CD4-positive, alpha-beta T cell (primary cell): Measurements from ENCODE around the gene UIMC1. TPM values are rescaled to one million over a fixed set of nuclear protein-coding genes. Genes with fewer than 3 reads are reported as not detected.

Experiments
- ATAC-seq: fragments of 200-7000 bp; cut with Tn5 transposase; one replicate; pipeline ENCODE4 v1.10.0; 2022; ENCODE audit warnings: mild to moderate bottlenecking; ENCODE audit not compliant: poor library complexity
- CTCF ChIA-PET: fragments of 350-600 bp; sonication (Branson Sonifier 250); formaldehyde crosslinking; loops from one replicate; lab custom pipeline; 2021; ENCODE audit warnings: antibody characterized with exemption, inconsistent platforms; lab: Charles Lee
- POLR2A ChIA-PET: fragments of 350-600 bp; sonication (Branson Sonifier 250); formaldehyde crosslinking; loops from one replicate; lab custom pipeline; 2021; ENCODE audit warnings: antibody characterized with exemption, inconsistent platforms; lab: Charles Lee
- DNase-seq, 14 experiments: peaks; one replicate each; pipeline ENCODE4 v3.0.0-alpha.2; 2013 to 2020; ENCODE audit warnings: mixed read lengths in 2 of 14
- H3K27ac ChIP-seq, 2 donors: one replicate each; pipeline versions ENCODE4 v1.5.1 to v1.7.0; 2013; ENCODE audit warnings: low read length in 2 of 2, low read depth in 1 of 2, mild to moderate bottlenecking in 1 of 2
- H3K27me3 ChIP-seq, 2 experiments: 1 replicate in 1 of 2; 2 replicates in 1 of 2; pipeline versions ENCODE4 v1.6.1 to v1.7.0; 2013; ENCODE audit warnings: low read length in 2 of 2, control low read depth in 1 of 2, mild to moderate bottlenecking in 1 of 2, moderate library complexity in 1 of 2; ENCODE audit not compliant: insufficient read depth in 2 of 2, control insufficient read depth in 1 of 2
- H3K36me3 ChIP-seq: one replicate; pipeline ENCODE4 v1.6.1; 2013; ENCODE audit warnings: low read length, control low read depth; ENCODE audit not compliant: insufficient read depth
- H3K4me1 ChIP-seq: one replicate; pipeline ENCODE4 v1.6.1; 2013; ENCODE audit warnings: low read length, control low read depth; ENCODE audit not compliant: insufficient read depth
- H3K4me3 ChIP-seq: one replicate; pipeline ENCODE4 v1.5.1; 2013; ENCODE audit warnings: mild to moderate bottlenecking, low read length, moderate library complexity
- H3K9me3 ChIP-seq, 2 experiments: 1 replicate in 1 of 2; 2 replicates in 1 of 2; pipeline versions ENCODE4 v1.6.1 to v1.7.0; 2013; ENCODE audit warnings: low read length in 2 of 2, mild to moderate bottlenecking in 2 of 2, control low read depth in 1 of 2, moderate library complexity in 1 of 2; ENCODE audit not compliant: control insufficient read depth in 1 of 2, insufficient read depth in 1 of 2
- H3K27ac Mint-ChIP-seq: one replicate; pipeline ENCODE4 v1.8.0; 2020; ENCODE audit warnings: mixed read lengths
- H3K27me3 Mint-ChIP-seq: one replicate; pipeline ENCODE4 v1.8.0; 2021; ENCODE audit warnings: mixed read lengths
- H3K36me3 Mint-ChIP-seq: one replicate; pipeline ENCODE4 v1.8.0; 2021; ENCODE audit warnings: low read depth, mixed read lengths
- H3K4me1 Mint-ChIP-seq: one replicate; pipeline ENCODE4 v1.8.0; 2021; ENCODE audit warnings: low read depth, mixed read lengths
- H3K4me3 Mint-ChIP-seq: one replicate; pipeline ENCODE4 v1.8.0; 2020; ENCODE audit warnings: mild to moderate bottlenecking, mixed read lengths
- H3K9me3 Mint-ChIP-seq: one replicate; pipeline ENCODE4 v1.8.0; 2020; ENCODE audit warnings: mixed read lengths
- intact Hi-C, 2 experiments: fragments of 100-400 bp; cut with DNase I in 1 of 2; cut with micrococcal nuclease in 1 of 2; formaldehyde crosslinking; loops; one replicate each; pipeline versions ENCODE4 v1.15.1 to v1.9.0; 2023 to 2025; cut with DNase I, micrococcal nuclease
- total RNA-seq, 174 experiments: library from RNA in 2 of 174; stranded (reverse) in 2 of 174; gene quantifications; one replicate each; pipeline ENCODE4 v1.2.3 and lab custom pipeline; 2021 to 2026
- TF ChIP-seq, protein P1 (sequence below): fragments of 200-600 bp; IDR thresholded peaks from one replicate; pipeline ENCODE4 v1.8.0; 2022; ENCODE audit warnings: antibody characterized with exemption, mild to moderate bottlenecking

Gene UIMC1
- total RNA-seq, 2 experiments from 2014 or later: 42.3 to 50.8 TPM

DNA sequence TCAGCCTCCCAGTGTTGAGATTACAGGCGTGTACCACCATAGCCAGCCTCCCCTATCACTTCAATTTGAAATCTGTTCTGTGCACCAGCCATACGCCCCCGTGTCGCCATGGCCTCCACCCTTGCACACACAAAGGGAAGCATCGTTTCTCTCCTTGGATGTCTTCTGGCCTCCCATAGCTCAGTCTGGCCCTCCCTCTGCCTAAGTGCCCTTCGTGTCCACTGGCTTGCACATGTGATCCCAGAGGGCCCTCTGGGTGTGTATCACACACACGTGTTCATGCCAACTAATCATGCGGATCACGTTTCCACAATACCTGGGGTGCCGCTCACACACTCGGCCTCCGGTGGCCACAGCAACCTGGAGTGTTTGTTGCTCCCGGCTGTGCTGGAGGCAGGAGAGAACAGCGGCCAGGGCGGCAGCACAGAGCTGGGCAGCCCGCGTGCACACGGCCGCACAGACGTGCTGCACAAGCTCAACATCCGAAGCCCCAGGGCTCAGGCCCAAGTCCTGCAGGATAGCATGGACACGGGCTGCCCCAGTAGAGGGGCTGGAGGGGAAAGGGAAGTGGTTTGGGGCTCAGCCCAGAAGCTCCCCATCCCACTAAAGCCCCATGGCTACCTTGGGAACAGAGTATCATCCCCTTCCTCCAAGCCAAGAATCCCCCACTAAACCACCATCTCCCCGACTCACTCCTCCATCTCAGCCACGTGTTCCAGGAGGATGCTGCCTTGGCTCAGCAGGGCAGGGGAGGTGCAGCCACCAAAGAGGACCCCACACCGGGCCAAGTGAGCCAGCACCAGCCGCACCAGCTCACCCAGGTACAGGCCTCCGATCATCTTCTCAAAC, 118.3 kb downstream of the UIMC1 start:
- Mint-ChIP-seq H3K9me3 (no peaks in the 10 kb centered on the region), H3K27ac (no peak overlapping the region), H3K36me3 (no peaks in the 10 kb centered on the region), H3K27me3 (no peaks in the 10 kb centered on the region), H3K4me3 (no peak overlapping the region), H3K4me1 (no peaks in the 10 kb centered on the region)
- no peak overlapping the region for H3K27ac ChIP-seq
- DNase-seq (no peak), ATAC-seq (no peak)
- POLR2A ChIA-PET: no interaction called here
- intact Hi-C loops: no loop called here
- no peaks in the 10 kb centered on the region for H3K36me3 ChIP-seq
- H3K9me3 ChIP-seq: peaks cover 0 to 5% of the 10 kb centered on the region in 2 experiments
- H3K4me1 ChIP-seq: peaks cover 4% of the 10 kb centered on the region
- CTCF ChIA-PET: no interaction called here
- H3K27me3 ChIP-seq: no peaks in the 10 kb centered on the region
- TF ChIP-seq, protein P1, sequence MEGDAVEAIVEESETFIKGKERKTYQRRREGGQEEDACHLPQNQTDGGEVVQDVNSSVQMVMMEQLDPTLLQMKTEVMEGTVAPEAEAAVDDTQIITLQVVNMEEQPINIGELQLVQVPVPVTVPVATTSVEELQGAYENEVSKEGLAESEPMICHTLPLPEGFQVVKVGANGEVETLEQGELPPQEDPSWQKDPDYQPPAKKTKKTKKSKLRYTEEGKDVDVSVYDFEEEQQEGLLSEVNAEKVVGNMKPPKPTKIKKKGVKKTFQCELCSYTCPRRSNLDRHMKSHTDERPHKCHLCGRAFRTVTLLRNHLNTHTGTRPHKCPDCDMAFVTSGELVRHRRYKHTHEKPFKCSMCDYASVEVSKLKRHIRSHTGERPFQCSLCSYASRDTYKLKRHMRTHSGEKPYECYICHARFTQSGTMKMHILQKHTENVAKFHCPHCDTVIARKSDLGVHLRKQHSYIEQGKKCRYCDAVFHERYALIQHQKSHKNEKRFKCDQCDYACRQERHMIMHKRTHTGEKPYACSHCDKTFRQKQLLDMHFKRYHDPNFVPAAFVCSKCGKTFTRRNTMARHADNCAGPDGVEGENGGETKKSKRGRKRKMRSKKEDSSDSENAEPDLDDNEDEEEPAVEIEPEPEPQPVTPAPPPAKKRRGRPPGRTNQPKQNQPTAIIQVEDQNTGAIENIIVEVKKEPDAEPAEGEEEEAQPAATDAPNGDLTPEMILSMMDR: no peak
- H3K4me3 ChIP-seq: no peak overlapping the region

DNA sequence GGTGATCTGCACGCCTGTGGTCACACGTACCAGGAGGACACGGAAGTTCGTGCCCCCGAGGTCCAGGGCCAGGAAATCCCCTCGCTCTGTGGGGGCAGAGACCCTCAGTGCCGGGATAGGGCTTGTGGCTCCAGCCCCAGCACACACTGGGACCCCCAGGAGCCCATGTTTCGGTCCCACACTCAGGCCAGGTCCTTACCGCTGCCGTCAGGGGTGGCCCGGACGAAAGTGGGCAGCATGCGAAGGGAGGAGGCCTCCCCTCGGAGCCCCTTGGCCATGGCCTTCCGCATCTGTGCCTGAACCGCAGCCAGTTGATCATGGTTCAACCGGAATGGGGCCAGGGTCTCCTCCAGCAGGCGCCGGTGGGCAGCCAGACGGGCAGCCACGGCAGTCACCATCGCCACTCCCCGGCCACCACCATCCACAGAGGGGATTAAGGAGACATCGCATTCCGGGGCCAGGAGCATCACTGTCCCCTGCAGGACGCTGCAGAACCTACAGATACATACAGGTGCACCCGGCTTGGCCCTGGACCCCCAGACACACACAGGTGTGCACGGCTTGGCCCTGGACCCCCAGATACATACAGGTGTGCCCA, 119.2 kb downstream of the UIMC1 start:
- intact Hi-C loops: no loop called here
- ATAC-seq: no peak
- H3K36me3 ChIP-seq: no peaks in the 10 kb centered on the region
- no peak overlapping the region for H3K4me3 ChIP-seq
- H3K9me3 ChIP-seq: peaks cover 0 to 5% of the 10 kb centered on the region in 2 experiments
- H3K4me3 Mint-ChIP-seq: no peak overlapping the region
- CTCF ChIA-PET: no interaction called here
- no peaks in the 10 kb centered on the region for H3K9me3 Mint-ChIP-seq
- H3K27ac Mint-ChIP-seq: no peak overlapping the region
- H3K36me3 Mint-ChIP-seq: no peaks in the 10 kb centered on the region
- H3K4me1 Mint-ChIP-seq: no peaks in the 10 kb centered on the region
- no peak overlapping the region for H3K27ac ChIP-seq
- POLR2A ChIA-PET: no interaction called here
- H3K4me1 ChIP-seq: peaks cover 4% of the 10 kb centered on the region
- no peaks in the 10 kb centered on the region for H3K27me3 ChIP-seq
- TF ChIP-seq, protein P1: no peak
- no peak for DNase-seq
- no peaks in the 10 kb centered on the region for H3K27me3 Mint-ChIP-seq

- no peak for ATAC-seq
- H3K4me3 Mint-ChIP-seq: no peak overlapping the region
Measured at GRCh38 chr5:176886336-176887251, 120.0 kb downstream of the UIMC1 start.

More at GRCh38 chr5:176886336-176887251, 120.0 kb downstream of the UIMC1 start:
- Histone ChIP-seq H3K4me1 (peaks cover 4% of the 10 kb centered on the region), H3K27ac (no peak overlapping the region), H3K4me3 (no peak overlapping the region), H3K9me3 (peaks cover 0 to 5% of the 10 kb centered on the region in 2 experiments), H3K27me3 (no peaks in the 10 kb centered on the region), H3K36me3 (no peaks in the 10 kb centered on the region)
- ChIA-PET POLR2A (no interaction called here), CTCF (no interaction called here)
- no peak for DNase-seq
- H3K27ac Mint-ChIP-seq: no peak overlapping the region
- no peaks in the 10 kb centered on the region for H3K4me1 Mint-ChIP-seq
- intact Hi-C loops: no loop called here
- H3K27me3 Mint-ChIP-seq: no peaks in the 10 kb centered on the region
- TF ChIP-seq, protein P1: no peak
- H3K36me3 Mint-ChIP-seq: no peaks in the 10 kb centered on the region
- H3K9me3 Mint-ChIP-seq: no peaks in the 10 kb centered on the region
